HEK293 (cell line): ENCODE measurements around the gene ASIC4.

Experiments
- CTCF ChIA-PET: fragments of 350-600 bp; formaldehyde crosslinking; extraction: SDS; loops from one replicate; lab custom pipeline; 2021; ENCODE audit warnings: antibody characterized with exemption; lab: Yijun Ruan, JAX
- POLR2A ChIA-PET: fragments of 300-600 bp; formaldehyde crosslinking; extraction: SDS; loops from one replicate; lab custom pipeline; 2020; ENCODE audit warnings: antibody characterized with exemption, inconsistent platforms; lab: Yijun Ruan, JAX
- H3K27ac ChIP-seq: fragments of 200-500 bp; sonication (Bioruptor generic); 2 replicates; pipeline ENCODE4 v1.5.1; 2014; ENCODE audit warnings: low read depth, low read length, control low read depth, inconsistent platforms; ENCODE audit errors: extremely low read depth
- H3K36me3 ChIP-seq, 2 experiments: fragments of 200-500 bp in 1 of 2; sonication (Bioruptor generic) in 1 of 2; 1 replicate in 1 of 2; 2 replicates in 1 of 2; pipeline ENCODE4 v1.5.1; 2014 to 2017; ENCODE audit warnings: inconsistent platforms in 2 of 2, low read length in 2 of 2; ENCODE audit not compliant: control insufficient read depth in 2 of 2, insufficient read depth in 1 of 2
- H3K4me1 ChIP-seq: fragments of 200-500 bp; sonication (Bioruptor generic); 2 replicates; pipeline ENCODE4 v1.5.1; 2014; ENCODE audit warnings: mild to moderate bottlenecking, low read length, inconsistent platforms; ENCODE audit not compliant: control insufficient read depth, insufficient read depth
- H3K4me3 ChIP-seq: 2 replicates; pipeline ENCODE4 v1.5.1; 2011; ENCODE audit warnings: low read depth, mild to moderate bottlenecking, control low read depth, low read length, moderate library complexity
- H3K9me3 ChIP-seq: fragments of 200-500 bp; sonication (Bioruptor generic); 2 replicates; pipeline ENCODE4 v1.5.1; 2014; ENCODE audit warnings: low read depth, low read length, inconsistent platforms; ENCODE audit not compliant: control insufficient read depth, insufficient read depth
- HOXA7 ChIP-seq: sonication (generic); formaldehyde crosslinking; IDR thresholded peaks from 2 replicates; pipeline ENCODE4 v1.8.1; 2022; ENCODE audit warnings: missing genetic modification reagents, borderline replicate concordance
- SCRT1 ChIP-seq: fragments of 450-650 bp; formaldehyde crosslinking; IDR thresholded peaks from 2 replicates; pipeline ENCODE4 v1.5.1; 2016; ENCODE audit warnings: missing biosample characterization, missing genetic modification characterization, borderline replicate concordance
- SCRT2 ChIP-seq: fragments of 450-650 bp; formaldehyde crosslinking; IDR thresholded peaks from 2 replicates; pipeline ENCODE4 v1.5.1; 2016; ENCODE audit warnings: missing biosample characterization, missing genetic modification characterization
- YY2 ChIP-seq: fragments of 450-650 bp; formaldehyde crosslinking; IDR thresholded peaks from 2 replicates; pipeline ENCODE4 v1.5.1; 2016; ENCODE audit warnings: missing biosample characterization, missing genetic modification characterization
- ZIC2 ChIP-seq: fragments of 450-650 bp; formaldehyde crosslinking; IDR thresholded peaks from 2 replicates; pipeline ENCODE4 v1.5.1; 2016; ENCODE audit warnings: missing biosample characterization, missing genetic modification characterization
- ZNF121 ChIP-seq: fragments of 450-650 bp; formaldehyde crosslinking; IDR thresholded peaks from 2 replicates; pipeline ENCODE4 v1.5.1; 2016; ENCODE audit warnings: missing biosample characterization, missing genetic modification characterization
- ZNF133 ChIP-seq: fragments of 450-650 bp; formaldehyde crosslinking; IDR thresholded peaks from 2 replicates; pipeline ENCODE4 v1.5.1; 2016; ENCODE audit warnings: missing biosample characterization, missing genetic modification characterization
- ZNF174 ChIP-seq: fragments of 450-650 bp; formaldehyde crosslinking; IDR thresholded peaks from 2 replicates; pipeline ENCODE4 v1.5.0; 2017; ENCODE audit warnings: missing biosample characterization, mild to moderate bottlenecking, missing genetic modification characterization
- ZNF184 ChIP-seq: fragments of 450-650 bp; IDR thresholded peaks from 2 replicates; pipeline ENCODE4 v1.5.1; 2018; ENCODE audit warnings: missing biosample characterization, mild to moderate bottlenecking, missing genetic modification characterization
- ZNF202 ChIP-seq: fragments of 450-650 bp; formaldehyde crosslinking; IDR thresholded peaks from 2 replicates; pipeline ENCODE4 v1.5.1; 2016; ENCODE audit warnings: missing biosample characterization, missing genetic modification characterization, borderline replicate concordance
- ZNF692 ChIP-seq: fragments of 450-650 bp; formaldehyde crosslinking; IDR thresholded peaks from 2 replicates; pipeline ENCODE4 v1.5.1; 2016; ENCODE audit warnings: missing biosample characterization, missing genetic modification characterization
- TF ChIP-seq, protein P1 (sequence below): fragments of 450-650 bp; formaldehyde crosslinking; conservative IDR thresholded peaks from 2 replicates; pipeline ENCODE4 v1.5.1; 2016; ENCODE audit warnings: low read depth, missing biosample characterization, missing genetic modification characterization

ASIC4 gene

GRCh38 chr2:219562049-219563020 lies 48.1 kb downstream of the ASIC4 start (continued):
- TF ChIP-seq, protein P1, sequence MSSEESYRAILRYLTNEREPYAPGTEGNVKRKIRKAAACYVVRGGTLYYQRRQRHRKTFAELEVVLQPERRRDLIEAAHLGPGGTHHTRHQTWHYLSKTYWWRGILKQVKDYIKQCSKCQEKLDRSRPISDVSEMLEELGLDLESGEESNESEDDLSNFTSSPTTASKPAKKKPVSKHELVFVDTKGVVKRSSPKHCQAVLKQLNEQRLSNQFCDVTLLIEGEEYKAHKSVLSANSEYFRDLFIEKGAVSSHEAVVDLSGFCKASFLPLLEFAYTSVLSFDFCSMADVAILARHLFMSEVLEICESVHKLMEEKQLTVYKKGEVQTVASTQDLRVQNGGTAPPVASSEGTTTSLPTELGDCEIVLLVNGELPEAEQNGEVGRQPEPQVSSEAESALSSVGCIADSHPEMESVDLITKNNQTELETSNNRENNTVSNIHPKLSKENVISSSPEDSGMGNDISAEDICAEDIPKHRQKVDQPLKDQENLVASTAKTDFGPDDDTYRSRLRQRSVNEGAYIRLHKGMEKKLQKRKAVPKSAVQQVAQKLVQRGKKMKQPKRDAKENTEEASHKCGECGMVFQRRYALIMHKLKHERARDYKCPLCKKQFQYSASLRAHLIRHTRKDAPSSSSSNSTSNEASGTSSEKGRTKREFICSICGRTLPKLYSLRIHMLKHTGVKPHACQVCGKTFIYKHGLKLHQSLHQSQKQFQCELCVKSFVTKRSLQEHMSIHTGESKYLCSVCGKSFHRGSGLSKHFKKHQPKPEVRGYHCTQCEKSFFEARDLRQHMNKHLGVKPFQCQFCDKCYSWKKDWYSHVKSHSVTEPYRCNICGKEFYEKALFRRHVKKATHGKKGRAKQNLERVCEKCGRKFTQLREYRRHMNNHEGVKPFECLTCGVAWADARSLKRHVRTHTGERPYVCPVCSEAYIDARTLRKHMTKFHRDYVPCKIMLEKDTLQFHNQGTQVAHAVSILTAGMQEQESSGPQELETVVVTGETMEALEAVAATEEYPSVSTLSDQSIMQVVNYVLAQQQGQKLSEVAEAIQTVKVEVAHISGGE (tag by site-specific recombination) = no peak

- H3K27ac ChIP-seq = no peak overlapping the region
- H3K4me3 ChIP-seq = no peak overlapping the region
- ChIA-PET CTCF (interaction anchor here (0.6 kb wide), 1 partner anchor 117 kb away, joined by 3 read pairs; no protein-coding TSS in a partner anchor), POLR2A (interaction anchor here (1.2 to 3.7 kb wide), 2 partner anchors 11 to 34 kb away, joined by 5 to 25 read pairs; partner anchors contain the start of gene STK11IP)
- no peaks in the 10 kb centered on the region for H3K4me1 ChIP-seq
- TF ChIP-seq HOXA7 (CRISPR knock-in tag) = no peak
- 0 out of 2 replicates have a peak, but pooled peaks have one; percentile 8 for TF ChIP-seq ZIC2
- peaks cover 13 to 86% of the 10 kb centered on the region in 2 experiments; a peak in 2 of 3 replicates for H3K36me3 ChIP-seq
- H3K9me3 ChIP-seq = no peaks in the 10 kb centered on the region
These were observed 49.1 kb downstream of the ASIC4 start for GRCh38 chr2:219563271-219563928.

DNA sequence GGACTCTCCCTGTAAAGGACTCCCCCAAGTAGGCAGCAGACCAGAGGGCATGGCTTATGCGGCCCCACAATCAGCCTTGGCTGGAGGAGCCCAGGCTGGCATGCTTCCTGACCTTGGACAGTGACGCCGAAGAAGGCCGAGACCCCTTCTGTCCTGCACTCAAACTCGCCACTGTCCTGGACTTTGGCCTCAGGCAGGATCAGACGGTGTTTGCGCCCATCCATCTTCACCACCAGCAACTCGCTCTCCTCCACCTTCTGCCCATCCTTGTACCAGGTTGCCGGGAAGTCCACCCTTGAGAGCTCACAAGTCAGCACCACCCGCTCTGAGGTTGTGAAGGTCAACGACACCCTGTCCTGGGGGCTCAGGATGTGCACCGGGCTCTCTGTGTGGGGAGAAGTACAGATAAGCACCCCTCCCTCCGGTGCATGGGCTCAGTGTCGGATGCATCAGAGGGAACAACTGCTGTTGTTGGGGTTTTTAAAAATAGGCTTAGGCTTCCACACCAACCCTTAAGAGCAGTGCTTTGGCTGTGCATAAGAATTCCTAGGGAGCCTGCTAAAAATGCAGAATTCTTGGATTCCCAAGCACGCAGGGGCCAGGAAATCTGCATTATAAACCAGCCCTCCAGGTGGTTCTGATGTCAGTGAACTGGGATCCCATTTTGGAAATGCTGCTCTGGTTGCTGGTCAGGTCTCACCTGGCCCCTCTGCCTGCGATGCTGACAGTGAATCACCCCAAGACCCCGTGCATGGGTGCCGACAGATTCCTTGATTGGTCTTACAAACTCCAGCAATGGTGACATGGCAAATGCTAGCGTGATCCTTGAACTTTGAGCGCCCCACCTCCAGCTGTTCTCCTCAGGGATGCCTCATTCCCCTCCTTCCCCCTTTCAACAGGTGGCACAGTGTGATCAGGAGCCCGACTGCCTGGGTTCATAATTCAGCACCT lies 51.1 kb downstream of the ASIC4 start:
- Histone ChIP-seq H3K9me3 (no peaks in the 10 kb centered on the region), H3K4me3 (no peak overlapping the region), H3K27ac (no peak overlapping the region), H3K36me3 (peaks cover 13 to 93% of the 10 kb centered on the region in 2 experiments; a peak in 2 of 3 replicates), H3K4me1 (peaks cover 7% of the 10 kb centered on the region)
- CTCF ChIA-PET = no interaction called here
- TF ChIP-seq ZNF121 (tag by site-specific recombination) = no peak
- TF ChIP-seq ZNF133 (tag by site-specific recombination) = no peak
- no peak for TF ChIP-seq YY2 (tag by site-specific recombination)
- TF ChIP-seq SCRT2 = peak; percentile 59; the same call in 1 of the 2 replicates
- TF ChIP-seq SCRT1 = 0 out of 2 replicates have a peak, but pooled peaks have one; percentile 19
- POLR2A ChIA-PET = interaction anchor here (1.1 to 1.9 kb wide), 4 partner anchors 13 to 62 kb away, joined by 3 to 5 read pairs (median 4); partner anchors contain the start of gene STK11IP

- peaks cover 9% of the 10 kb centered on the region for H3K4me1 ChIP-seq
- TF ChIP-seq ZNF184 (tag by site-specific recombination) (no peak), ZNF202 (tag by site-specific recombination) (no peak), ZNF692 (tag by site-specific recombination) (no peak), ZNF174 (no peak)
- H3K9me3 ChIP-seq = no peaks in the 10 kb centered on the region
- POLR2A ChIA-PET = interaction anchor here (1.5 to 2.8 kb wide), 5 partner anchors 10 to 31 kb away, joined by 3 to 12 read pairs (median 4); partner anchors contain the start of gene STK11IP
- no peak overlapping the region for H3K4me3 ChIP-seq
- no peak overlapping the region for H3K27ac ChIP-seq
- H3K36me3 ChIP-seq = peaks cover 13 to 84% of the 10 kb centered on the region in 2 experiments; a peak in 2 of 3 replicates
- CTCF ChIA-PET = no interaction called here
These were observed 52.4 kb downstream of the ASIC4 start for GRCh38 chr2:219566640-219567039.
